GM12892 (cell line): ENCODE results near the gene WT1.

Source experiments
- POLR2A ChIP-seq: IDR thresholded peaks from 2 replicates; pipeline ENCODE4 v1.6.1; 2011; ENCODE audit warnings: low read depth, low read length, control low read depth
- POLR2AphosphoS5 ChIP-seq: IDR thresholded peaks from 2 replicates; pipeline ENCODE4 v1.6.1; 2011; ENCODE audit warnings: low read depth, low read length, control low read depth
- TAF1 ChIP-seq: IDR thresholded peaks from 2 replicates; pipeline ENCODE4 v1.6.1; 2011; ENCODE audit warnings: low read depth, mild to moderate bottlenecking, control low read depth, low read length, borderline replicate concordance

GRCh38 chr11:32381179-32381578, 54.2 kb downstream of the WT1 start:
- TF ChIP-seq POLR2A (no peak), POLR2AphosphoS5 (no peak), TAF1 (no peak)
